Stomach smooth muscle (tissue), 2 donors: ENCODE measurements around the gene NAMPT.

Experiments used
- H3K27ac ChIP-seq: one replicate; pipeline ENCODE4 v1.7.0; 2013; ENCODE audit warnings: mild to moderate bottlenecking, low read length, inconsistent platforms
- H3K27me3 ChIP-seq, 2 donors: one replicate each; pipeline ENCODE4 v1.7.0; 2013; ENCODE audit warnings: low read length in 2 of 2; ENCODE audit not compliant: insufficient read depth in 2 of 2, control insufficient read depth in 1 of 2
- H3K36me3 ChIP-seq, 2 donors: one replicate each; pipeline ENCODE4 v1.7.0; 2013; ENCODE audit warnings: low read length in 2 of 2; ENCODE audit not compliant: control insufficient read depth in 2 of 2, insufficient read depth in 2 of 2
- H3K4me1 ChIP-seq: one replicate; pipeline ENCODE4 v1.7.0; 2013; ENCODE audit warnings: low read length; ENCODE audit not compliant: control insufficient read depth, insufficient read depth
- H3K4me3 ChIP-seq, 2 donors: one replicate each; pipeline ENCODE4 v1.7.0; 2013; ENCODE audit warnings: low read length in 2 of 2
- H3K9ac ChIP-seq, 2 donors: one replicate each; pipeline ENCODE4 v1.7.0; 2013; ENCODE audit warnings: low read length in 2 of 2, mild to moderate bottlenecking in 1 of 2
- H3K9me3 ChIP-seq, 2 donors: one replicate each; pipeline ENCODE4 v1.7.0; 2013; ENCODE audit warnings: low read length in 2 of 2; ENCODE audit not compliant: control insufficient read depth in 2 of 2
- donor health status: healthy.
- donor health status: Pancreatic carcinoma.

The NAMPT gene

GRCh38 chr7:106254525-106255116 lies 30.2 kb downstream of the NAMPT start:
- no peaks in the 10 kb centered on the region for H3K4me1 ChIP-seq
- no peaks in the 10 kb centered on the region for H3K9me3 ChIP-seq
- no peak overlapping the region for H3K9ac ChIP-seq
- no peak overlapping the region for H3K4me3 ChIP-seq
- no peaks in the 10 kb centered on the region for H3K27me3 ChIP-seq
- H3K36me3 ChIP-seq: peaks cover 14 to 50% of the 10 kb centered on the region in 2 donors
- no peak overlapping the region for H3K27ac ChIP-seq

- no peaks in the 10 kb centered on the region for H3K9me3 ChIP-seq
- H3K4me1 ChIP-seq: no peaks in the 10 kb centered on the region
- no peaks in the 10 kb centered on the region for H3K27me3 ChIP-seq
- H3K36me3 ChIP-seq: peaks cover 13 to 44% of the 10 kb centered on the region in 2 donors
- no peak overlapping the region for H3K27ac ChIP-seq
- no peak overlapping the region for H3K4me3 ChIP-seq
- no peak overlapping the region for H3K9ac ChIP-seq
Measured at GRCh38 chr7:106252568-106252967, 32.2 kb downstream of the NAMPT start.

GRCh38 chr7:106249488-106249887 lies 35.3 kb downstream of the NAMPT start:
- Histone ChIP-seq H3K27me3 (no peaks in the 10 kb centered on the region), H3K36me3 (peaks cover 13 to 40% of the 10 kb centered on the region in 2 donors), H3K27ac (no peak overlapping the region), H3K4me1 (no peaks in the 10 kb centered on the region), H3K9me3 (no peaks in the 10 kb centered on the region), H3K4me3 (no peak overlapping the region), H3K9ac (no peak overlapping the region)

- H3K27ac ChIP-seq: no peak overlapping the region
- peaks cover 12 to 31% of the 10 kb centered on the region in 2 donors for H3K36me3 ChIP-seq
- no peak overlapping the region for H3K9ac ChIP-seq
- H3K9me3 ChIP-seq: no peaks in the 10 kb centered on the region
- no peaks in the 10 kb centered on the region for H3K4me1 ChIP-seq
- no peak overlapping the region for H3K4me3 ChIP-seq
- no peaks in the 10 kb centered on the region for H3K27me3 ChIP-seq
Measured at GRCh38 chr7:106248600-106248999, 36.2 kb downstream of the NAMPT start.

GRCh38 chr7:106247841-106248240 lies 36.9 kb downstream of the NAMPT start:
- H3K27me3 ChIP-seq: no peaks in the 10 kb centered on the region
- peaks cover 7 to 28% of the 10 kb centered on the region in 2 donors for H3K36me3 ChIP-seq
- no peak overlapping the region for H3K9ac ChIP-seq
- no peaks in the 10 kb centered on the region for H3K9me3 ChIP-seq
- no peak overlapping the region for H3K27ac ChIP-seq
- H3K4me3 ChIP-seq: no peak overlapping the region
- H3K4me1 ChIP-seq: no peaks in the 10 kb centered on the region

GRCh38 chr7:106246902-106247711 lies 37.7 kb downstream of the NAMPT start:
- Histone ChIP-seq H3K9ac (no peak overlapping the region), H3K4me3 (no peak overlapping the region), H3K4me1 (no peaks in the 10 kb centered on the region), H3K9me3 (no peaks in the 10 kb centered on the region), H3K27ac (no peak overlapping the region), H3K36me3 (peaks cover 7 to 27% of the 10 kb centered on the region in 2 donors), H3K27me3 (no peaks in the 10 kb centered on the region)

GRCh38 chr7:106243893-106244292 lies 40.9 kb downstream of the NAMPT start:
- H3K4me1 ChIP-seq: no peaks in the 10 kb centered on the region
- H3K27ac ChIP-seq: no peak overlapping the region
- no peak overlapping the region for H3K4me3 ChIP-seq
- no peaks in the 10 kb centered on the region for H3K9me3 ChIP-seq
- H3K36me3 ChIP-seq: peaks cover 7 to 11% of the 10 kb centered on the region in 2 donors
- H3K27me3 ChIP-seq: no peaks in the 10 kb centered on the region
- no peak overlapping the region for H3K9ac ChIP-seq

GRCh38 chr7:106239406-106239805 lies 45.4 kb downstream of the NAMPT start:
- no peaks in the 10 kb centered on the region for H3K4me1 ChIP-seq
- no peak overlapping the region for H3K4me3 ChIP-seq
- H3K36me3 ChIP-seq: no peaks in the 10 kb centered on the region
- H3K9me3 ChIP-seq: no peaks in the 10 kb centered on the region
- no peak overlapping the region for H3K9ac ChIP-seq
- no peaks in the 10 kb centered on the region for H3K27me3 ChIP-seq
- no peak overlapping the region for H3K27ac ChIP-seq

- Histone ChIP-seq H3K27me3 (no peaks in the 10 kb centered on the region), H3K9ac (no peak overlapping the region), H3K9me3 (no peaks in the 10 kb centered on the region), H3K4me1 (no peaks in the 10 kb centered on the region), H3K4me3 (no peak overlapping the region), H3K27ac (no peak overlapping the region), H3K36me3 (no peaks in the 10 kb centered on the region)
Measured at GRCh38 chr7:106238830-106239229, 46.0 kb downstream of the NAMPT start.

GRCh38 chr7:106236065-106236464 lies 48.7 kb downstream of the NAMPT start:
- Histone ChIP-seq H3K9ac (no peak overlapping the region), H3K4me3 (no peak overlapping the region), H3K36me3 (no peaks in the 10 kb centered on the region), H3K27me3 (no peaks in the 10 kb centered on the region), H3K4me1 (no peaks in the 10 kb centered on the region), H3K9me3 (no peaks in the 10 kb centered on the region), H3K27ac (no peak overlapping the region)

- Histone ChIP-seq H3K27me3 (no peaks in the 10 kb centered on the region), H3K36me3 (no peaks in the 10 kb centered on the region), H3K9ac (no peak overlapping the region), H3K4me1 (no peaks in the 10 kb centered on the region), H3K9me3 (no peaks in the 10 kb centered on the region), H3K4me3 (no peak overlapping the region), H3K27ac (no peak overlapping the region)
Measured at GRCh38 chr7:106234425-106234824, 50.4 kb downstream of the NAMPT start.
